HCT116 (cell line): ENCODE measurements around the gene NBAS. TPM values are rescaled to one million over a fixed set of nuclear protein-coding genes. Genes with fewer than 3 reads are reported as not detected.

ENCODE experiments used
- ATAC-seq: fragments of 200-7000 bp; cut with Tn5 transposase; 2 replicates; pipeline ENCODE4 v1.9.1; 2020; ENCODE audit warnings: mild to moderate bottlenecking, moderate library complexity
- BruUV-seq: library from RNA; stranded (reverse); fragments of 400-500 nt; replicated peaks from 2 replicates; lab custom pipeline; 2021; lab: Mats Ljungman, UMichigan
- CTCF ChIA-PET: fragments of 300-600 bp; sonication (Branson Sonifier 250); formaldehyde crosslinking; loops from one replicate; lab custom pipeline; 2021; ENCODE audit warnings: antibody characterized with exemption; lab: Charles Lee
- POLR2A ChIA-PET: fragments of 300-600, 350-600 bp; sonication (Branson Sonifier 250); formaldehyde crosslinking; loops from one replicate; lab custom pipeline; 2021; ENCODE audit warnings: antibody characterized with exemption; lab: Charles Lee
- RAD21 ChIA-PET, 2 experiments: fragments of 300-600 bp; sonication (Branson Sonifier 250); formaldehyde crosslinking; loops; one replicate each; lab custom pipeline; 2023; ENCODE audit warnings: low total read pairs in 2 of 2; ENCODE audit not compliant: uncharacterized antibody in 2 of 2, unreplicated experiment in 2 of 2, low non-redundant PET in 1 of 2; lab: Charles Lee
- DNase-seq: peaks from one replicate; pipeline ENCODE4 v3.0.0-alpha.2; 2010; ENCODE audit warnings: low read depth, low spot score
- H2AFZ ChIP-seq: fragments of 200-600 bp; shearing (Covaris generic), sonication (generic); 2 replicates; pipeline ENCODE4 v1.6.1; 2017; ENCODE audit warnings: low read depth, mixed run types, mixed read lengths, antibody characterized with exemption, low read length; ENCODE audit not compliant: poor library complexity, severe bottlenecking
- H3K27ac ChIP-seq: 2 replicates; pipeline ENCODE4 v1.5.1; 2012; ENCODE audit warnings: low read depth, low read length
- H3K27me3 ChIP-seq: fragments of 200-600 bp; sonication (generic); 2 replicates; pipeline ENCODE4 v1.6.1; 2016; ENCODE audit warnings: mixed run types, low read length, mixed read lengths; ENCODE audit not compliant: insufficient read depth
- H3K36me3 ChIP-seq, 2 experiments: fragments of 200-500 bp in 1 of 2; fragments of 200-600 bp in 1 of 2; sonication (Bioruptor generic) in 1 of 2; sonication (generic) in 1 of 2; 2 replicates each; pipeline versions ENCODE4 v1.5.1 to v1.6.1; 2014 to 2016; ENCODE audit warnings: low read length in 2 of 2, inconsistent platforms in 1 of 2, mixed read lengths in 1 of 2, mixed run types in 1 of 2; ENCODE audit not compliant: insufficient read depth in 2 of 2, control insufficient read depth in 1 of 2
- H3K4me1 ChIP-seq, 2 experiments: fragments of 200-600 bp in 1 of 2; sonication (generic) in 1 of 2; 2 replicates each; pipeline versions ENCODE4 v1.5.1 to v1.6.1; 2012 to 2017; ENCODE audit warnings: low read length in 2 of 2, inconsistent platforms in 1 of 2, mild to moderate bottlenecking in 1 of 2, mixed read lengths in 1 of 2, mixed run types in 1 of 2, moderate library complexity in 1 of 2; ENCODE audit not compliant: insufficient read depth in 2 of 2, control insufficient read depth in 1 of 2
- H3K4me2 ChIP-seq: fragments of 200-600 bp; sonication (generic); 2 replicates; pipeline ENCODE4 v1.6.1; 2017; ENCODE audit warnings: mixed run types, low read length, mixed read lengths
- H3K4me3 ChIP-seq, 2 experiments: fragments of 200-600 bp in 1 of 2; sonication (generic) in 1 of 2; replicated peaks in 1 of 2; 2 replicates each; pipeline ENCODE4 v1.5.1; 2011 to 2016; ENCODE audit warnings: low read length in 2 of 2, control low read depth in 1 of 2, low read depth in 1 of 2, mild to moderate bottlenecking in 1 of 2, mixed read lengths in 1 of 2, mixed run types in 1 of 2
- H3K79me2 ChIP-seq: fragments of 200-600 bp; sonication (generic); 2 replicates; pipeline ENCODE4 v1.6.1; 2017; ENCODE audit warnings: mild to moderate bottlenecking, mixed run types, low read length, moderate library complexity, mixed read lengths; ENCODE audit not compliant: insufficient read depth
- H3K9ac ChIP-seq: fragments of 200-600 bp; sonication (generic); 2 replicates; pipeline ENCODE4 v1.6.1; 2016; ENCODE audit warnings: low read length, mixed read lengths
- H3K9me2 ChIP-seq: fragments of 200-600 bp; sonication (generic), shearing (Covaris generic); 2 replicates; pipeline ENCODE4 v1.6.1; 2017; ENCODE audit warnings: mixed run types, mild to moderate bottlenecking, moderate library complexity; ENCODE audit not compliant: insufficient read depth
- H3K9me3 ChIP-seq, 2 experiments: fragments of 200-500 bp in 1 of 2; fragments of 200-600 bp in 1 of 2; sonication (Bioruptor generic) in 1 of 2; sonication (generic) in 1 of 2; 2 replicates each; pipeline ENCODE4 v1.6.1; 2014 to 2017; ENCODE audit warnings: low read length in 2 of 2, mixed read lengths in 2 of 2, inconsistent platforms in 1 of 2, low read depth in 1 of 2, mild to moderate bottlenecking in 1 of 2, mixed run types in 1 of 2, moderate library complexity in 1 of 2; ENCODE audit not compliant: control insufficient read depth in 1 of 2, insufficient read depth in 1 of 2
- H4K20me1 ChIP-seq: fragments of 200-600 bp; sonication (generic), shearing (Covaris generic); 2 replicates; pipeline ENCODE4 v1.6.1; 2017; ENCODE audit warnings: mixed run types, mild to moderate bottlenecking, moderate library complexity; ENCODE audit not compliant: insufficient read depth
- ATF3 ChIP-seq: IDR thresholded peaks from 2 replicates; pipeline ENCODE4 v1.6.1; 2012
- CBX3 ChIP-seq: IDR thresholded peaks from 2 replicates; pipeline ENCODE4 v1.6.1; 2012; ENCODE audit warnings: low read depth
- CEBPB ChIP-seq: IDR thresholded peaks from 2 replicates; pipeline ENCODE4 v1.6.1; 2012; ENCODE audit warnings: low read depth
- CTCF ChIP-seq, 3 experiments: fragments of 200-600 bp in 1 of 3; sonication (generic) in 1 of 3; IDR thresholded peaks in 2 of 3; conservative IDR thresholded peaks in 1 of 3; 2 replicates each; pipeline ENCODE4 v1.5.1; 2012 to 2017; ENCODE audit warnings: low read depth in 2 of 3, low read length in 2 of 3, antibody characterized with exemption in 1 of 3, borderline replicate concordance in 1 of 3, control low read depth in 1 of 3, mild to moderate bottlenecking in 1 of 3, mixed read lengths in 1 of 3, mixed run types in 1 of 3, moderate library complexity in 1 of 3; ENCODE audit not compliant: insufficient read depth in 1 of 3
- EGR1 ChIP-seq: IDR thresholded peaks from 2 replicates; pipeline ENCODE4 v1.6.1; 2012; ENCODE audit warnings: low read depth
- EZH2 ChIP-seq: fragments of 200-600 bp; sonication (generic); IDR thresholded peaks from 2 replicates; pipeline ENCODE4 v1.6.1; 2017; ENCODE audit warnings: antibody characterized with exemption, mixed run types
- EZH2phosphoT487 ChIP-seq: fragments of 200-600 bp; IDR thresholded peaks from 2 replicates; pipeline ENCODE4 v1.6.1; 2018; ENCODE audit warnings: antibody characterized with exemption, borderline replicate concordance
- FOSL1 ChIP-seq: IDR thresholded peaks from 2 replicates; pipeline ENCODE4 v1.6.1; 2012; ENCODE audit warnings: low read depth
- JUND ChIP-seq: IDR thresholded peaks from 2 replicates; pipeline ENCODE4 v1.6.1; 2012
- POLR2A ChIP-seq: IDR thresholded peaks from 2 replicates; pipeline ENCODE4 v1.7.0; 2011; ENCODE audit warnings: borderline replicate concordance; ENCODE audit not compliant: insufficient read depth, insufficient read length; ENCODE audit errors: extremely low read depth
- POLR2AphosphoS5 ChIP-seq: IDR thresholded peaks from 2 replicates; pipeline ENCODE4 v1.6.1; 2011; ENCODE audit warnings: mild to moderate bottlenecking, low read depth, low read length, moderate library complexity
- SP1 ChIP-seq: IDR thresholded peaks from 2 replicates; pipeline ENCODE4 v1.6.1; 2012; ENCODE audit warnings: low read depth
- SRF ChIP-seq: IDR thresholded peaks from 2 replicates; pipeline ENCODE4 v1.6.1; 2012; ENCODE audit warnings: low read depth
- TCF7L2 ChIP-seq: IDR thresholded peaks from 2 replicates; pipeline ENCODE4 v1.7.0; 2011; ENCODE audit warnings: borderline replicate concordance, inconsistent platforms; ENCODE audit not compliant: insufficient read depth, insufficient read length; ENCODE audit errors: extremely low read depth
- ZBTB33 ChIP-seq: IDR thresholded peaks from 2 replicates; pipeline ENCODE4 v1.6.1; 2011; ENCODE audit warnings: mild to moderate bottlenecking, low read length, moderate library complexity; ENCODE audit not compliant: insufficient replicate concordance; ENCODE audit errors: extremely low read depth
- ZFX ChIP-seq: fragments of 450-650 bp; IDR thresholded peaks from 2 replicates; pipeline ENCODE4 v1.6.1; 2017
- ZNF274 ChIP-seq: fragments of 200-500 bp; sonication (Bioruptor generic); IDR thresholded peaks from 2 replicates; pipeline ENCODE4 v1.6.1; 2014; ENCODE audit warnings: mild to moderate bottlenecking, low read depth, low read length, inconsistent platforms
- intact Hi-C: fragments of 100-400 bp; cut with micrococcal nuclease; formaldehyde crosslinking; loops from 2 replicates; pipeline ENCODE4 v1.10.0; 2022
- total RNA-seq: library from RNA; stranded (reverse); gene quantifications from one replicate; pipeline ENCODE4 v1.2.1, GENCODE V29; 2021; ENCODE audit not compliant: unreplicated experiment

Gene NBAS
- total RNA-seq, 1 experiment from 2014 or later: 32.8 TPM

- Histone ChIP-seq H3K27ac (no peak overlapping the region), H4K20me1 (no peaks in the 10 kb centered on the region), H3K4me1 (peaks cover 0 to 6% of the 10 kb centered on the region in 2 experiments; a peak in 2 of 4 replicates), H3K27me3 (no peaks in the 10 kb centered on the region), H3K9me3 (no peaks in the 10 kb centered on the region), H3K9me2 (no peaks in the 10 kb centered on the region), H3K9ac (no peak overlapping the region), H3K36me3 (no peaks in the 10 kb centered on the region), H3K79me2 (no peaks in the 10 kb centered on the region), H3K4me3 (no peak overlapping the region), H2AFZ (no peak overlapping the region), H3K4me2 (no peak overlapping the region)
- ATAC-seq: no peak
- ChIA-PET CTCF (no interaction called here), POLR2A (no interaction called here), RAD21 (no interaction called here)
- no TSS peak for BruUV-seq
- TF ChIP-seq EZH2phosphoT487: no peak
- no peak for TF ChIP-seq ZFX
- no peak for TF ChIP-seq JUND
- TF ChIP-seq EZH2: no peak
- TF ChIP-seq FOSL1: no peak
- no peak for TF ChIP-seq TCF7L2
- no peak for TF ChIP-seq CBX3
- no peak for TF ChIP-seq CEBPB
- TF ChIP-seq ZNF274: no peak
- TF ChIP-seq EGR1: no peak
- TF ChIP-seq ATF3: no peak
- TF ChIP-seq SP1: no peak
- intact Hi-C loops: no loop called here
- no peak for DNase-seq
Observed at GRCh38 chr2:15448250-15448839, 112.8 kb downstream of the NBAS start.

GRCh38 chr2:15447381-15447780 is 113.8 kb downstream of the NBAS start:
- no peaks in the 10 kb centered on the region for H3K9me2 ChIP-seq
- no peaks in the 10 kb centered on the region for H3K9me3 ChIP-seq
- ChIA-PET RAD21 (no interaction called here), POLR2A (no interaction called here), CTCF (no interaction called here)
- H4K20me1 ChIP-seq: no peaks in the 10 kb centered on the region
- intact Hi-C loops: no loop called here
- H2AFZ ChIP-seq: no peak overlapping the region
- H3K36me3 ChIP-seq: no peaks in the 10 kb centered on the region
- H3K79me2 ChIP-seq: no peaks in the 10 kb centered on the region
- ATAC-seq: no peak
- no peak overlapping the region for H3K4me3 ChIP-seq
- no peak overlapping the region for H3K4me2 ChIP-seq
- TF ChIP-seq FOSL1 (no peak), CTCF (IDR thresholded peaks at IDR 0.05 in 2 of 3, conservative IDR thresholded peaks at IDR 0.05 in 1 of 3; ENCODE audit: borderline replicate concordance in 1 of 3, insufficient read depth in 1 of 3, low read depth in 2 of 3, low read length in 2 of 3) (no peak), ATF3 (no peak), POLR2A (no peak), POLR2AphosphoS5 (no peak), ZBTB33 (no peak), EZH2 (no peak), SRF (no peak)
- H3K27me3 ChIP-seq: no peaks in the 10 kb centered on the region
- H3K27ac ChIP-seq: no peak overlapping the region
- no peak overlapping the region for H3K9ac ChIP-seq
- no TSS peak for BruUV-seq
- no peak for DNase-seq
- H3K4me1 ChIP-seq: no peaks in the 10 kb centered on the region
